ENCODE measurements around the gene KRTAP12-1.
"Not testable (repeated sequence)": the region's sequence is repeated elsewhere in the genome, so short reads cannot be mapped to it uniquely, and the experiment has no call there.

The KRTAP12-1 gene

DNA sequence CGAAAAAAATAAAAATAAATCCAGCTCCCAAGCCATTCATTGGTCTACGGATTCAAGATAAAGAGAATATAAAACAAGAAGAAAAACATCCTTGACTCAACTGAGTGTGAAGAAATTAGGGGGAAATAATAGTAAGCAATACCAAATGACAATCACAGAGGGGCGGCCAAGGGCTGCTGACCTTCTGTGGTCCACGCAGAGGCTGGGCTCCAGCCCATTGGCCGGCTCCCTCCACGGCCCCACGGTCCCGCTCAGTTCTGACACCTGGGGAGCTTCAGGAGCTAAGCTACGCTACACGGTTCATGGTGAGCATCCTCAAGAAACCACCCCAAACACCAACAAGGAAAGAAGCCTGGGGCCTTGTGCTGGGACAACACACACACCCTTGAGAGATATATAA, 14.6 kb upstream of the KRTAP12-1 start:
- no peak overlapping the region for H3K9ac ChIP-seq (ENCODE audit: low read depth, low read length)
- H3K4me3 ChIP-seq (ENCODE audit: low read depth, low read length), result no peak overlapping the region
- H3K27me3 ChIP-seq (ENCODE audit: control insufficient read depth, insufficient read depth, low read length), result no peaks in the 10 kb centered on the region

DNA sequence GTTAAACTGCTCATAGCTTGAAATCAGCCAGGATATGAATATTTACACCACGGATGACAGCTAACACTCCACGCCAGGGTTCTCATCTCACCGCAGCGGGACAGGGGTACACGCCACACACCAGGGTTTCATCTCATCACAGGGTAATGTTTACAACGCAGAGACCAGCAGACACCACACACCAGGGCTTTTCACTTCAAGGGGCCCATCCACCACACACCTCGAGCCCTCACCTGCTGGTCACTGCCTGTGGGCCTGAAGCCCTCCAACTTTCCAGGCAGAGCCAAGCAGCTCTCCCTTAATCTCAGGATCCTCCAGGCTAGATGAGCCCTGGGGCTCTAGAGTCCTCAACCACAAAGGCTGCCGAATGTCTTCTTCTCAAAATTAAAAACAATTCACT, 13.7 kb upstream of the KRTAP12-1 start:
- Histone ChIP-seq H3K4me3 (ENCODE audit: low read depth, low read length) (no peak overlapping the region), H3K9me3 (ENCODE audit: control insufficient read depth, insufficient read depth, low read length) (peaks cover 3% of the 10 kb centered on the region), H3K27ac (ENCODE audit: low read depth, low read length) (no peak overlapping the region), H3K36me3 (ENCODE audit: control insufficient read depth, insufficient read depth, low read length) (no peaks in the 10 kb centered on the region), H3K4me1 (ENCODE audit: control insufficient read depth, insufficient read depth, low read length) (peaks cover 21% of the 10 kb centered on the region), H3K9ac (ENCODE audit: low read depth, low read length) (no peak overlapping the region), H3K27me3 (ENCODE audit: control insufficient read depth, insufficient read depth, low read length) (no peaks in the 10 kb centered on the region)

More for the DNA sequence above, 14.6 kb upstream of the KRTAP12-1 start:
- H3K27ac ChIP-seq (ENCODE audit: low read depth, low read length), result no peak overlapping the region
- H3K36me3 ChIP-seq (ENCODE audit: control insufficient read depth, insufficient read depth, low read length), result no peaks in the 10 kb centered on the region
- H3K4me1 ChIP-seq (ENCODE audit: control insufficient read depth, insufficient read depth, low read length), result peaks cover 23% of the 10 kb centered on the region
- H3K9me3 ChIP-seq (ENCODE audit: control insufficient read depth, insufficient read depth, low read length), result peaks cover 3% of the 10 kb centered on the region

DNA sequence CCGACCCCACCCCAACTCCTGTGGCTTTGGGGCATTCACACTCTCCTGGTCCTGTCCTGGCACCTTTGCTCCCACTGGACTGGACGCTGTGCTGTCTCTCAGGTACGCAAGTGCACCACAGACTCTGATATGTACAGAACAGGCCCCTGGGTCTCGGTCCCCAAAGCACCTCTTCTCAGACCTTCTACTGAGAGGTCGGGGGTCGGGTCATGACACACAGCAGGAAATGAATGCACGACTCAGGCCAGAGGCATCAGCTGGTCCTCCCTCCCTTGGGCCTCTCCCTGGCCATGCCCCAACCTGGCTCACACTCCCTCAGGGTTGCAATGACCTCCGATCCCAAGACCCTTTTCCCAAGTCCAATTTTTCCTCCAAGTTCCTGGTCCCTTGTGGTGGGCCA, 13.2 kb upstream of the KRTAP12-1 start:
- Histone ChIP-seq H3K4me3 (ENCODE audit: low read depth, low read length) (no peak overlapping the region), H3K9ac (ENCODE audit: low read depth, low read length) (no peak overlapping the region), H3K4me1 (ENCODE audit: control insufficient read depth, insufficient read depth, low read length) (peaks cover 21% of the 10 kb centered on the region), H3K27me3 (ENCODE audit: control insufficient read depth, insufficient read depth, low read length) (no peaks in the 10 kb centered on the region), H3K36me3 (ENCODE audit: control insufficient read depth, insufficient read depth, low read length) (no peaks in the 10 kb centered on the region), H3K9me3 (ENCODE audit: control insufficient read depth, insufficient read depth, low read length) (peaks cover 3% of the 10 kb centered on the region), H3K27ac (ENCODE audit: low read depth, low read length) (no peak overlapping the region)

DNA sequence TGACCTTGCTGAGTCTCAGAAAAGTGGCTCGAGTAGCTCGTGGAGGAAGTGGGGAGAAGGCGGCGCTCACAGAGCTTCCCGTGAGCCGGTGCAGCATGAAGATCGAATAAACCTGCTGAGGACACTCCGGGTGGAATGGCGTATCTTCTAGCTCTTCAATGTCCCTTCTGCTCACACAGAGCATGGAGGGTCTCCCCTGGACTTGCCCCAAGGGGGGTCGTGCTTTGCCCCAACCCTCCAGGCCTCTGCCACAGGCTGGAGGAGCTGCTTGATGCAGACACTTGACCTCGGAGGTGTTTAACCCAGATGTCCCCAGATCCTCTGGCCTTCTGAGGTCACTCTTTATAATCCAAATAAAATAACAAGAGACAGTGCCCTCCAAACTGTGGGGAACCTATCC, 12.8 kb upstream of the KRTAP12-1 start:
- H3K4me1 ChIP-seq (ENCODE audit: control insufficient read depth, insufficient read depth, low read length), result peaks cover 21% of the 10 kb centered on the region
- no peaks in the 10 kb centered on the region for H3K36me3 ChIP-seq (ENCODE audit: control insufficient read depth, insufficient read depth, low read length)
- H3K27ac ChIP-seq (ENCODE audit: low read depth, low read length), result no peak overlapping the region
- H3K27me3 ChIP-seq (ENCODE audit: control insufficient read depth, insufficient read depth, low read length), result no peaks in the 10 kb centered on the region
- no peak overlapping the region for H3K9ac ChIP-seq (ENCODE audit: low read depth, low read length)
- no peak overlapping the region for H3K4me3 ChIP-seq (ENCODE audit: low read depth, low read length)
- peaks cover 3% of the 10 kb centered on the region for H3K9me3 ChIP-seq (ENCODE audit: control insufficient read depth, insufficient read depth, low read length)

DNA sequence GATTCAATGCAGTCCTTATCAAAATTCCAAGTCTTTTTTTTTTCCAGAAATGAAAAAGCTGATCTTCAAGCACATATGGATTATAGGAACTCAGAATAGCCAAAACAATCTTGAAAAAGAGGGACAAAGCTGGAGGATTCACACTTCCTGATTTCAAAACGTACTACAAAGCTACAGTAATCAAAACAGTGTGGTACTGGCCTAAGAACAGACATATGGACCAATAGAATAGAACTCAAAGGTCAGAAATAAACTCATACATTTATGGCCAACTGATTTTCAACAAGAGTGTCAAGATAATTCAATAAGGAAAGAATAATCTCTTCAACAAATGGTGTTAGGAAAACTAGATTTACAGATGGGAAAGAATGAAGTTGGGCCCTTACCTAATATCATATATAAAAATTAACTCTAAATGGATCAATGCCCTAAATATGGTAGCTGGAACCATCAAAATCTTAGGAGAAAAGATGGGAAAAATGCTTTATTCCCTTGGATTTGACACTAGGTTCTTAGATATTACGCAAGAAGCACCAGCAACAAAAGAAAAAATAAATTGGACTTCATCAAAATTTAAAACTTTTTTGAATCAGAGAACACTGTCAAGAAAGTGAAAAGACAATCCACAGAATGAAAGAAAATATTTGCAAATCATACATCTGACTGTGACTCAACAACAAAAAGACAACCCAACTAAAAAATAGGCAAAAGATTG, 11.0 kb upstream of the KRTAP12-1 start:
- H3K9ac ChIP-seq (ENCODE audit: low read depth, low read length), result no peak overlapping the region
- H3K27me3 ChIP-seq (ENCODE audit: control insufficient read depth, insufficient read depth, low read length), result no peaks in the 10 kb centered on the region

DNA sequence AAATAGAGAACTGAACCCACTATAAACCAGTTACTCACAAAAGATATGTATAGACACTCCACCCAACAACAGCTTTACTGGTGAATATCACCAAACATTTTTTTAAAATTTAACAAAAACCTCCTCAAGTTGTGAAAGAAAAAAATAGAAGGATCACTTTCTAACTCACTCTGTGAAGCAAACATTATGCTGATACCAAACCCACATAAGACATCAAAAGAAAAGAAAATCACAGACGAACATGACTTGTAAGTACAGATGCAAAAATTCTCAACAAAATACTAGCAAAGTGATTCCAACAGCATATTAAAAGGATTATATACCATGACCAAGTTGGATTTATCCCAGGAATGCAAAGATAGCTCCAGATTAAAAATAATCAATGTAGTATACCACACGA, 9.7 kb upstream of the KRTAP12-1 start:
- H3K9me3 ChIP-seq (ENCODE audit: control insufficient read depth, insufficient read depth, low read length), result peaks cover 3% of the 10 kb centered on the region

More for the DNA sequence above, 11.0 kb upstream of the KRTAP12-1 start:
- peaks cover 3% of the 10 kb centered on the region for H3K9me3 ChIP-seq (ENCODE audit: control insufficient read depth, insufficient read depth, low read length)
- no peak overlapping the region for H3K4me3 ChIP-seq (ENCODE audit: low read depth, low read length)
- no peaks in the 10 kb centered on the region for H3K36me3 ChIP-seq (ENCODE audit: control insufficient read depth, insufficient read depth, low read length)
- H3K4me1 ChIP-seq (ENCODE audit: control insufficient read depth, insufficient read depth, low read length), result peaks cover 11% of the 10 kb centered on the region
- H3K27ac ChIP-seq (ENCODE audit: low read depth, low read length), result no peak overlapping the region

DNA sequence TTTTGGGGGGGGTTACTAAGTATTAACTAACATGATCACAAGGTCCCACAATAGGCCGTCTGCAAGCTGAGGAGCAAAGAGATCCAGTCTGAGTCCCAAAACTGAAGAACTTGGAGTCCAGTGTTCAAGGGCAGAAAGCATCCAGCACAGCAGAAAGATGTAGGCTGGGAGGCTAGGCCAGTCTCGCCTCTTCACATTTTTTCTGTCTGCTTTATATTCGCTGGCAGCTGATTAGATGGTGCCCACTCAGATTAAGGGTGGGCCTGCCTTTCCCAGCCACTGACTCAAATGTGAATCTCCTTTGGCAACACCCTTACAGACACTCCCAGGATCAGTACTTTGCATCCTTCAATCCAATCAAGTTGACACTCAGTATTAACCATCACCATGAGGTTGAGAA, 7.8 kb upstream of the KRTAP12-1 start:
- not testable (repeated sequence) for H3K36me3 ChIP-seq (ENCODE audit: control insufficient read depth, insufficient read depth, low read length); H3K27me3 ChIP-seq (ENCODE audit: control insufficient read depth, insufficient read depth, low read length); H3K4me3 ChIP-seq (ENCODE audit: low read depth, low read length); H3K9ac ChIP-seq (ENCODE audit: low read depth, low read length); H3K9me3 ChIP-seq (ENCODE audit: control insufficient read depth, insufficient read depth, low read length); H3K27ac ChIP-seq (ENCODE audit: low read depth, low read length)
- peaks cover 17% of the 10 kb centered on the region for H3K4me1 ChIP-seq (ENCODE audit: control insufficient read depth, insufficient read depth, low read length)

More for the DNA sequence above, 9.7 kb upstream of the KRTAP12-1 start:
- H3K4me3 ChIP-seq (ENCODE audit: low read depth, low read length), result no peak overlapping the region
- H3K4me1 ChIP-seq (ENCODE audit: control insufficient read depth, insufficient read depth, low read length), result peaks cover 13% of the 10 kb centered on the region
- no peaks in the 10 kb centered on the region for H3K27me3 ChIP-seq (ENCODE audit: control insufficient read depth, insufficient read depth, low read length)
- H3K27ac ChIP-seq (ENCODE audit: low read depth, low read length), result no peak overlapping the region
- no peak overlapping the region for H3K9ac ChIP-seq (ENCODE audit: low read depth, low read length)
- no peaks in the 10 kb centered on the region for H3K36me3 ChIP-seq (ENCODE audit: control insufficient read depth, insufficient read depth, low read length)

DNA sequence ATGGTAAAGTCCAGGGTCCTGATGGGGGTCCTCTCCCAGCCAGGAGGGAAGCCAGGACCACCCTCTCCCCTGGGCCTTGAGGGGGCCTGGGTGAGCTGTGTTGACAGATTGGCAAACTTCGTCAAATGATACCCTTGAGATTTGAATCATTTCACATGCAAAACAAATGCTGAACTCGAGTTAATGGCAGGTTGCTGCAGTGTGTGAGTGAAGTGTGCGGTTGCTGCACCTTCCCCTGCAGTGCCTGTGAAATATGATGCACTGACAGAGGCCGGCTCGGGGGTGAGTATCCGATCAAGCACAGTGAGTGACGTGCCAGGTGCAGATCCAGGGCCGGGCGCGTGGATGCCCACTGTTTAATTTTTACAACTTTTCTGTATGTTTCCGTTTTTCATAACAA, 5.7 kb upstream of the KRTAP12-1 start:
- Histone ChIP-seq H3K36me3 (ENCODE audit: control insufficient read depth, insufficient read depth, low read length) (no peaks in the 10 kb centered on the region), H3K27me3 (ENCODE audit: control insufficient read depth, insufficient read depth, low read length) (no peaks in the 10 kb centered on the region), H3K27ac (ENCODE audit: low read depth, low read length) (no peak overlapping the region), H3K9ac (ENCODE audit: low read depth, low read length) (no peak overlapping the region), H3K4me3 (ENCODE audit: low read depth, low read length) (no peak overlapping the region), H3K9me3 (ENCODE audit: control insufficient read depth, insufficient read depth, low read length) (no peaks in the 10 kb centered on the region), H3K4me1 (ENCODE audit: control insufficient read depth, insufficient read depth, low read length) (peaks cover 17% of the 10 kb centered on the region)

DNA sequence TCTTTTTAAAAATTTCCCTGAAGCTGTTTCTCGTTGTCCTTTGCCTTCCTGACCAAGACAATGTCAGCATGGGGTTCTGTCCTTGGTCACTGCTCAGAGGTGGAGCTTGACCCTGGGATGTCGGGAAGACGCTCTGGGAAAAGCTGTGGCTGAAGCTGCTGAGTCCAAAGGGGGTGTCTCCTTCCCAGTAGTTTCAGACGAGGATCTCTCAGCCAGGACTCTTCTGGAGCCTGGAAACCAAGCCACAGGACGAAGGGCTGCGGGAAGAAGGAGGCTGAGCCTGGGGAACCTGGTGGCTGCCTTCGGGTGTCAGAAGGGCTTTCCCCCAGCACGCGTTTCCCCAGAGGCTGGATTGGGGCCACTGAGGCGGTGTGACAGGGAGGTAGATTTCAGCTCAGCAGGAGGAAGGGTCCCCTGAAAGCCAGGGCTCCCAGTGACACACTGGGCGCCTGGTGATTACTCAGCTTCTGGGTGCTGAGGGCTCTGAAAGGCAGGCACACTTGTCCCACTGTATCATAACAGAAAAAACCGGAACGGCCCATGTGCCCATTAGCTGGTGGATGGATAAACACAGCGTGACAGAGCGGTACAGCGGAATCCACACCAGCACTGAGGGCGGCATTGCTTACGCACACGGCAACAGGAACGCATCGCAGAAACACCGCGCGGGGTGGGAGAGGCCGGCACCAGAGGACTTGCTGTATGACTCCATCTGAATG, 5.0 kb upstream of the KRTAP12-1 start:
- no peak overlapping the region for H3K9ac ChIP-seq (ENCODE audit: low read depth, low read length)
- H3K4me1 ChIP-seq (ENCODE audit: control insufficient read depth, insufficient read depth, low read length), result peaks cover 17% of the 10 kb centered on the region
- H3K27ac ChIP-seq (ENCODE audit: low read depth, low read length), result peak overlapping the region; percentile 64
- no peaks in the 10 kb centered on the region for H3K36me3 ChIP-seq (ENCODE audit: control insufficient read depth, insufficient read depth, low read length)
- H3K4me3 ChIP-seq (ENCODE audit: low read depth, low read length), result no peak overlapping the region
- no peaks in the 10 kb centered on the region for H3K9me3 ChIP-seq (ENCODE audit: control insufficient read depth, insufficient read depth, low read length)
- H3K27me3 ChIP-seq (ENCODE audit: control insufficient read depth, insufficient read depth, low read length), result no peaks in the 10 kb centered on the region

DNA sequence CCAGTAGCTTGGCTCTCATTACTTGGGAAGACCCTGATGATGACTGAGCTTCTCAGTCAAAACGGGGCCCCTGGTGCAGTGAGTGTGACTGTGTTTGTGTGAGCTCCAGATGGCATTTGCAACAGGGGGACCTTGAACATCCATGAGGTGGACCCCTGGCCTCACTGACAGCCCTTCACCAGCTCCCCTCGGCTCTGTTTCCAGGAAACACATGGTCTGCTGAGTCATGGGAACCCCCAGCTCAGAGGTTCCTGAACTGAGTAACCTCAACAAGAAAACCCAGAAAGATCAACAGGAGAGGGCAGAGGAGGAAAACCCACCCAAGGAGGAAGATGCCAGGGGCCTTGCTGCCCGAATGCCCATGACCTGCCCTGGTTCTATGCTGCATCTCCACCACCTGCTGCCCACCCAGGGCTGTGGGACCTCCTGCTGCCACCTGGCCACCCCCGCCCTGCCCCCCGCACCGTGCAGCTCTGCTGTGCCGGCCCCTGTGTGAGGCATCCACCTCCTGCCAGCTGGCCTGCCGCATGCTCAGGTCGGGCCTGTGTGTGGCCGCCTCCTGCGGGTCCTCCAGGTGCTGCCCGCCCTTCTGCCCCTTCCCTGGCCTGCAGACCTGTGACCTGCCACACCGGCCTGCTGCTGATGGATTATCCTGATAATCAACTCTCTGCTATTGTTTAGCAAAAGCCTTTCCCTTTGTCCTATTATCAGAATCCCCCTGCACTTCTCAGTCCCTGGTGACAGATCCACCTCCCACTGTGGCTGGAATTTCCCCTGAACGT, 4.2 kb upstream of the KRTAP12-1 start:
- H3K9ac ChIP-seq (ENCODE audit: low read depth, low read length), result no peak overlapping the region

DNA sequence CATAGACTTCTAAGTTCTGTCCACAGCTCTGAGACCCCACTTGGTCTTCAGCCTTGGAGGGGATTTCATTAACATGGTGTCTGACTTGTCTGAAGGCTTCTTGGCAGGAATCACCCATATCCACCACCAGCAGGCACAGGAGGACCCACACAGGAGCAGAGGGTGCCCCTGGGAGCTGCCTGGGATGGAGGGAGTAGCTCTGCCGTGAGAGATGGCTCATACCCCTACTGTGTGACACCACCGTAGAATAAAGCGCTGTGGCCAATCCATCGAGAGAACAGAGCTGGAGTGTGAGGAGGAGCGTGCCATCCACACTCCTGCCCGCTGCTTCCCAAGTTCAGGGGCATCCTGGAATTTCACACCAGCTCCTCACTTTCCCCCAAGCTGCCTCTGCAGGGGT, 3.1 kb upstream of the KRTAP12-1 start:
- not testable (repeated sequence) for H3K4me3 ChIP-seq (ENCODE audit: low read depth, low read length); H3K9ac ChIP-seq (ENCODE audit: low read depth, low read length); H3K9me3 ChIP-seq (ENCODE audit: control insufficient read depth, insufficient read depth, low read length); H3K36me3 ChIP-seq (ENCODE audit: control insufficient read depth, insufficient read depth, low read length); H3K27ac ChIP-seq (ENCODE audit: low read depth, low read length); H3K27me3 ChIP-seq (ENCODE audit: control insufficient read depth, insufficient read depth, low read length)
- H3K4me1 ChIP-seq (ENCODE audit: control insufficient read depth, insufficient read depth, low read length), result peaks cover 17% of the 10 kb centered on the region

More for the DNA sequence above, 4.2 kb upstream of the KRTAP12-1 start:
- Histone ChIP-seq H3K9me3 (ENCODE audit: control insufficient read depth, insufficient read depth, low read length) (no peaks in the 10 kb centered on the region), H3K4me3 (ENCODE audit: low read depth, low read length) (no peak overlapping the region), H3K4me1 (ENCODE audit: control insufficient read depth, insufficient read depth, low read length) (peaks cover 17% of the 10 kb centered on the region), H3K36me3 (ENCODE audit: control insufficient read depth, insufficient read depth, low read length) (no peaks in the 10 kb centered on the region), H3K27ac (ENCODE audit: low read depth, low read length) (peak overlapping the region; percentile 64), H3K27me3 (ENCODE audit: control insufficient read depth, insufficient read depth, low read length) (no peaks in the 10 kb centered on the region)
